SK-N-SH (cell line): Measurements from ENCODE around the gene SLC17A6. TPM values are rescaled to one million over a fixed set of nuclear protein-coding genes. Genes with fewer than 3 reads are reported as not detected.

ENCODE experiments used
- CTCF ChIA-PET: fragments of 300-600, 350-600 bp; formaldehyde crosslinking; extraction: SDS; loops from one replicate; lab custom pipeline; 2021; lab: Yijun Ruan, JAX
- POLR2A ChIA-PET: fragments of 350-600 bp; sonication (Branson Sonifier 250); formaldehyde crosslinking; extraction: SDS; loops from one replicate; lab custom pipeline; 2020; ENCODE audit warnings: antibody characterized with exemption, inconsistent platforms; lab: Yijun Ruan, JAX
- DNase-seq: peaks from one replicate; pipeline ENCODE4 v3.0.0; 2012
- H2AFZ ChIP-seq: fragments of 200-600 bp; sonication (generic); 2 replicates; pipeline ENCODE4 v1.8.1; 2016; ENCODE audit warnings: antibody characterized with exemption, mild to moderate bottlenecking, low read depth
- H3F3A ChIP-seq: fragments of 200-600 bp; sonication (generic); replicated peaks from 2 replicates; pipeline ENCODE3; 2016; ENCODE audit warnings: antibody characterized with exemption, mild to moderate bottlenecking; ENCODE audit not compliant: insufficient read depth
- H3K27ac ChIP-seq, 2 experiments: fragments of 200-500 bp in 1 of 2; fragments of 200-600 bp in 1 of 2; sonication (Bioruptor generic) in 1 of 2; sonication (generic), shearing (Covaris generic) in 1 of 2; 2 replicates each; pipeline versions ENCODE4 v1.5.1 to v1.6.1; 2014 to 2016; ENCODE audit warnings: low read depth in 2 of 2, inconsistent platforms in 1 of 2, low read length in 1 of 2, mild to moderate bottlenecking in 1 of 2, mixed read lengths in 1 of 2
- H3K27me3 ChIP-seq: fragments of 200-600 bp; sonication (generic), shearing (Covaris generic); 2 replicates; pipeline ENCODE4 v1.6.1; 2016; ENCODE audit warnings: mixed run types; ENCODE audit not compliant: insufficient read depth
- H3K36me3 ChIP-seq, 2 experiments: fragments of 200-500 bp in 1 of 2; fragments of 200-600 bp in 1 of 2; sonication (Bioruptor generic) in 1 of 2; sonication (generic) in 1 of 2; replicated peaks in 1 of 2; 2 replicates each; pipeline versions ENCODE3 to v1.5.1; 2014 to 2016; ENCODE audit warnings: low read length in 1 of 2, mild to moderate bottlenecking in 1 of 2; ENCODE audit not compliant: insufficient read depth in 2 of 2, control insufficient read depth in 1 of 2
- H3K4me1 ChIP-seq, 2 experiments: fragments of 200-500 bp in 1 of 2; fragments of 200-600 bp in 1 of 2; sonication (Bioruptor generic) in 1 of 2; sonication (generic), shearing (Covaris generic) in 1 of 2; 2 replicates each; pipeline versions ENCODE4 v1.5.1 to v1.6.1; 2014 to 2016; ENCODE audit warnings: low read depth in 1 of 2, low read length in 1 of 2, mixed run types in 1 of 2; ENCODE audit not compliant: insufficient read depth in 2 of 2, control insufficient read depth in 1 of 2
- H3K4me2 ChIP-seq: fragments of 200-600 bp; sonication (generic), shearing (Covaris generic); 2 replicates; pipeline ENCODE4 v1.6.1; 2017; ENCODE audit warnings: mixed run types
- H3K4me3 ChIP-seq, 2 experiments: fragments of 200-500 bp in 1 of 2; fragments of 200-600 bp in 1 of 2; sonication (Bioruptor generic) in 1 of 2; sonication (generic), shearing (Covaris generic) in 1 of 2; 2 replicates each; pipeline versions ENCODE4 v1.5.1 to v1.8.1; 2014 to 2016; ENCODE audit warnings: low read depth in 2 of 2, inconsistent platforms in 1 of 2, low read length in 1 of 2, mild to moderate bottlenecking in 1 of 2, mixed read lengths in 1 of 2, moderate library complexity in 1 of 2
- H3K79me2 ChIP-seq: fragments of 200-600 bp; sonication (generic); 2 replicates; pipeline ENCODE4 v1.8.1; 2017; ENCODE audit warnings: mild to moderate bottlenecking; ENCODE audit not compliant: insufficient read depth
- H3K9ac ChIP-seq: fragments of 200-600 bp; sonication (generic); 2 replicates; pipeline ENCODE4 v1.6.1; 2017; ENCODE audit warnings: mixed run types
- H3K9me2 ChIP-seq: fragments of 200-600 bp; sonication (generic); 2 replicates; pipeline ENCODE4 v1.6.1; 2017; ENCODE audit warnings: mixed run types
- H3K9me3 ChIP-seq: fragments of 200-600 bp; sonication (generic); 2 replicates; pipeline ENCODE4 v1.6.1; 2017; ENCODE audit warnings: mixed run types, mild to moderate bottlenecking, moderate library complexity
- H4K20me1 ChIP-seq: fragments of 200-600 bp; sonication (generic); 2 replicates; pipeline ENCODE4 v1.6.1; 2017; ENCODE audit warnings: mild to moderate bottlenecking, mixed run types; ENCODE audit not compliant: insufficient read depth
- CHD2 ChIP-seq: fragments of 150-350 bp; IDR thresholded peaks from 2 replicates; pipeline ENCODE4 v1.6.1; 2018; ENCODE audit warnings: low read length; ENCODE audit not compliant: partially characterized antibody
- EP300 ChIP-seq, 2 experiments: IDR thresholded peaks; 2 replicates each; pipeline versions ENCODE4 v1.4.0 to v1.6.1; 2012; ENCODE audit warnings: borderline replicate concordance in 1 of 2, low read depth in 1 of 2, low read length in 1 of 2
- FOXJ3 ChIP-seq: sonication (generic); formaldehyde crosslinking; IDR thresholded peaks from 2 replicates; pipeline ENCODE4 v1.5.1; 2020; ENCODE audit warnings: mild to moderate bottlenecking, missing genetic modification reagents
- NRF1 ChIP-seq: IDR thresholded peaks from 2 replicates; pipeline ENCODE4 v1.6.1; 2012; ENCODE audit warnings: low read depth, mild to moderate bottlenecking, low read length
- PBX3 ChIP-seq: IDR thresholded peaks from 2 replicates; pipeline ENCODE4; 2012
- POLR2AphosphoS5 ChIP-seq: IDR thresholded peaks from 2 replicates; pipeline ENCODE4 v1.6.1; 2012; ENCODE audit warnings: low read depth, low read length
- RAD21 ChIP-seq: IDR thresholded peaks from 2 replicates; pipeline ENCODE4 v1.6.1; 2012; ENCODE audit warnings: mild to moderate bottlenecking, low read length
- RCOR1 ChIP-seq: fragments of 150-350 bp; IDR thresholded peaks from 2 replicates; pipeline ENCODE4 v1.6.1; 2017; ENCODE audit warnings: antibody characterized with exemption, low read length
- RFX5 ChIP-seq: IDR thresholded peaks from 2 replicates; pipeline ENCODE4 v1.6.1; 2012; ENCODE audit warnings: mild to moderate bottlenecking, improper control_type of control experiment, low read length
- SIN3A ChIP-seq: IDR thresholded peaks from 2 replicates; pipeline ENCODE4 v1.6.1; 2012; ENCODE audit warnings: low read depth, mild to moderate bottlenecking, low read length, moderate library complexity, borderline replicate concordance
- USF2 ChIP-seq: fragments of 150-350 bp; IDR thresholded peaks from 2 replicates; pipeline ENCODE4 v1.6.1; 2017; ENCODE audit warnings: antibody characterized with exemption, low read length, low read depth, borderline replicate concordance
- ZBTB33 ChIP-seq: IDR thresholded peaks from 2 replicates; pipeline ENCODE4 v1.4.0; 2012; ENCODE audit warnings: low read depth, borderline replicate concordance
- WGBS: methylation state at CpG from one replicate; pipeline ENCODE4 v1.1.6; 2017; ENCODE audit warnings: low lambda C conversion rate; 5-methylcytosine and 5-hydroxymethylcytosine counted together
- polyA plus RNA-seq, 3 experiments: library from polyadenylated mRNA; depleted of rRNA; stranded (reverse); fragments of >200 nt; gene quantifications; 2 replicates each; pipeline ENCODE4 v1.2.3, GENCODE V29; 2012
- TF ChIP-seq, protein P1 (sequence below): IDR thresholded peaks from 2 replicates; pipeline ENCODE4 v1.4.0; 2012; ENCODE audit warnings: low read depth
- TF ChIP-seq, protein P2 (sequence below): fragments of 150-350 bp; IDR thresholded peaks from 2 replicates; pipeline ENCODE4 v1.6.1; 2016; ENCODE audit warnings: mild to moderate bottlenecking, low read depth, low read length

Gene SLC17A6
- polyA plus RNA-seq, 1 of the 3 experiments (the other 2 are of a cell fraction) = not detected

GRCh38 chr11:22343032-22343324 is 4.8 kb downstream of the SLC17A6 start (continued):
- no peak for TF ChIP-seq RCOR1
- TF ChIP-seq, protein P1, sequence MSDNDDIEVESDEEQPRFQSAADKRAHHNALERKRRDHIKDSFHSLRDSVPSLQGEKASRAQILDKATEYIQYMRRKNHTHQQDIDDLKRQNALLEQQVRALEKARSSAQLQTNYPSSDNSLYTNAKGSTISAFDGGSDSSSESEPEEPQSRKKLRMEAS = no peak
- TF ChIP-seq FOXJ3 = no peak
- no peak for TF ChIP-seq POLR2AphosphoS5
- TF ChIP-seq RAD21 = no peak

- TF ChIP-seq RAD21 = no peak
- TF ChIP-seq EP300 (IDR thresholded peaks at IDR 0.05; ENCODE audit: borderline replicate concordance in 1 of 2, low read depth in 1 of 2, low read length in 1 of 2) = no peak
- Histone ChIP-seq H3K9me2 (no peaks in the 10 kb centered on the region), H3K79me2 (no peaks in the 10 kb centered on the region), H3K4me1 (no peaks in the 10 kb centered on the region), H3K27me3 (no peaks in the 10 kb centered on the region), H3K4me3 (no peak overlapping the region), H4K20me1 (no peaks in the 10 kb centered on the region), H3K36me3 (no peaks in the 10 kb centered on the region), H2AFZ (no peak overlapping the region), H3K9me3 (no peaks in the 10 kb centered on the region), H3K4me2 (no peak overlapping the region), H3K9ac (no peak overlapping the region), H3K27ac (no peak overlapping the region), H3F3A (no peaks in the 10 kb centered on the region)
- CTCF ChIA-PET = no interaction called here
- WGBS = 59% methylated on average over 28 of the region's 34 CpGs
- no peak for DNase-seq
- POLR2A ChIA-PET = no interaction called here
These were observed 5.3 kb downstream of the SLC17A6 start for GRCh38 chr11:22343371-22344032.

- no peaks in the 10 kb centered on the region for H3K36me3 ChIP-seq
- H3K27me3 ChIP-seq = no peaks in the 10 kb centered on the region
- no peaks in the 10 kb centered on the region for H3F3A ChIP-seq
- ChIA-PET POLR2A (no interaction called here), CTCF (no interaction called here)
- no peaks in the 10 kb centered on the region for H3K9me2 ChIP-seq
- WGBS = 44% methylated on average over 3 of the region's 3 CpGs
- H3K4me2 ChIP-seq = no peak overlapping the region
- H3K4me3 ChIP-seq = no peak overlapping the region
- no peak for DNase-seq
- H3K4me1 ChIP-seq = no peaks in the 10 kb centered on the region
- no peak overlapping the region for H2AFZ ChIP-seq
- no peaks in the 10 kb centered on the region for H3K79me2 ChIP-seq
- H3K9me3 ChIP-seq = no peaks in the 10 kb centered on the region
- no peak overlapping the region for H3K9ac ChIP-seq
- no peak overlapping the region for H3K27ac ChIP-seq
- TF ChIP-seq SIN3A = no peak
- no peak for TF ChIP-seq NRF1
- TF ChIP-seq CHD2 = no peak
- TF ChIP-seq PBX3 = no peak
- no peak for TF ChIP-seq RFX5
- no peak for TF ChIP-seq USF2
- TF ChIP-seq ZBTB33 = no peak
- TF ChIP-seq, protein P2, sequence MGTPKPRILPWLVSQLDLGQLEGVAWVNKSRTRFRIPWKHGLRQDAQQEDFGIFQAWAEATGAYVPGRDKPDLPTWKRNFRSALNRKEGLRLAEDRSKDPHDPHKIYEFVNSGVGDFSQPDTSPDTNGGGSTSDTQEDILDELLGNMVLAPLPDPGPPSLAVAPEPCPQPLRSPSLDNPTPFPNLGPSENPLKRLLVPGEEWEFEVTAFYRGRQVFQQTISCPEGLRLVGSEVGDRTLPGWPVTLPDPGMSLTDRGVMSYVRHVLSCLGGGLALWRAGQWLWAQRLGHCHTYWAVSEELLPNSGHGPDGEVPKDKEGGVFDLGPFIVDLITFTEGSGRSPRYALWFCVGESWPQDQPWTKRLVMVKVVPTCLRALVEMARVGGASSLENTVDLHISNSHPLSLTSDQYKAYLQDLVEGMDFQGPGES = no peak
- H4K20me1 ChIP-seq = no peaks in the 10 kb centered on the region
These were observed 5.9 kb downstream of the SLC17A6 start for GRCh38 chr11:22344081-22344480.
